ENCODE measurements around the gene NOX3. TPM values are rescaled to one million over a fixed set of nuclear protein-coding genes. Genes with fewer than 3 reads are reported as not detected.

Gene NOX3
- total RNA-seq, 1 donor from 2014 or later = not detected

DNA sequence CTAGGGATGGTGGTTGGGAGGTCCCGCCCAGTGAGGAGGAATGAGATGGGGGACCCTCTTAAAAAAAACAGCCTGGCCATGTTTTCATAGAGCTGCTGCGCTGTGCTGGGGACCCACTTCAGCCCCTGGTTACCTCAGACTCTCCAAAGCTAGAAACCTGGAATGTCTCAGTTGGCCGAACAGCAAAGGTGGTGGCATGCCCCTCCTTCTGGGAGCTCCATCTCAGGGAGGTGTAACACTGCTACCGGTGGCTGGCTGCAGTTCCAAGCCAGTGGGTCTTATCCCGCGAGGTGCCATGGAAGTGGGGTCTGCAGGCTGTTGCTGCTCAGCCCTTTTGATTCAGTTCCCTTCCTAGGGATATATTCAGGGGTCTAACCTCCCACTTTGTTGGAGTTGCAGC, 105.7 kb downstream of the NOX3 start:
- intact Hi-C loops (cut with micrococcal nuclease) = no loop called here
- Mint-ChIP-seq H3K9me3 (peaks cover 51% of the 10 kb centered on the region), H3K4me1 (peaks cover 8% of the 10 kb centered on the region), H3K4me3 (no peak overlapping the region), H3K27me3 (no peaks in the 10 kb centered on the region), H3K36me3 (ENCODE audit: low read depth) (peaks cover 4% of the 10 kb centered on the region), H3K27ac (no peak overlapping the region)
- DNase-seq = no peak

DNA sequence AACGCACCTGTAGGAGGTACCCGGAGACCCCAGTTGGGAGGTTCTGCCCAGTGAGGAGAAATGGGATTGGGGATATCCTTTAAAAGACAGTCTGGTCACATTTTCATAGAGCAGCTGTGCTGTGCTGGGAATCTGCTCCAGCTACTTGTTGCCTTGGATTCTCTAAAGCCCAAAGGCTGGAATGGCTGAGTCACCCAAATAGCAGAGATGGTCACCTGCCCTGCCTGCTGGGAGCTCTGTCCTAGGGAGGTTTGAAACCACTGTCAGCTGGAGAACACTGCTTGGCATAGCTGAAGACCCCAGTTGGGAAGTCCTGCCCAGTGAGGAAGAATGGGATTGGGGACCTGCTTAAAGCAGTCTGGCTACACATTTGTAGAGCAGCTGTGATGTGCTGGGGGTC, 106.5 kb downstream of the NOX3 start:
- peaks cover 8% of the 10 kb centered on the region for H3K4me1 Mint-ChIP-seq
- peaks cover 4% of the 10 kb centered on the region for H3K36me3 Mint-ChIP-seq (ENCODE audit: low read depth)
- H3K9me3 Mint-ChIP-seq = peaks cover 53% of the 10 kb centered on the region
- intact Hi-C loops (cut with micrococcal nuclease) = no loop called here
- no peak overlapping the region for H3K4me3 Mint-ChIP-seq
- DNase-seq = no peak
- no peak overlapping the region for H3K27ac Mint-ChIP-seq
- no peaks in the 10 kb centered on the region for H3K27me3 Mint-ChIP-seq

DNA sequence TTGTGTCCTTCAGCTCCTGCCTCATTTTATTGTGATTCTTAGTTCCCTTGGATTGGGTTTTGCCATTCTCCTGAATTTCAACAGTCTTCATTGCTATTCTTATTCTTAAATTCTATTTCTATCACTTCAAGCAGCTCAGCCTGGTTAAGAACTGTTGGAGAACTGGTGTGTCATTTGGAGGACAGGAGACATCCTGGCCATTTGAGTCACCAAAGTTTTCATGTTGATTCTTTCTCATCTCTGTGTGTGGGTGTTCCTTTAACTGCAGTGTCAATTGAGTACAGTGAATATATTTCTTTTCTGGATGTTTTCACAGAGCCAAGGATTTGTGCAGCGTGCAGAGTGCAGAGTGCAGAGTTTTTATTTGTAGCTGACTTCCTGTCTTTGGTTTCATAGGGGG, 107.8 kb downstream of the NOX3 start:
- Mint-ChIP-seq H3K9me3 (peaks cover 46% of the 10 kb centered on the region), H3K4me3 (no peak overlapping the region), H3K4me1 (peaks cover 8% of the 10 kb centered on the region), H3K27me3 (no peaks in the 10 kb centered on the region), H3K27ac (no peak overlapping the region), H3K36me3 (ENCODE audit: low read depth) (peaks cover 4% of the 10 kb centered on the region)
- no peak for DNase-seq
- intact Hi-C loops (cut with micrococcal nuclease) = no loop called here

DNA sequence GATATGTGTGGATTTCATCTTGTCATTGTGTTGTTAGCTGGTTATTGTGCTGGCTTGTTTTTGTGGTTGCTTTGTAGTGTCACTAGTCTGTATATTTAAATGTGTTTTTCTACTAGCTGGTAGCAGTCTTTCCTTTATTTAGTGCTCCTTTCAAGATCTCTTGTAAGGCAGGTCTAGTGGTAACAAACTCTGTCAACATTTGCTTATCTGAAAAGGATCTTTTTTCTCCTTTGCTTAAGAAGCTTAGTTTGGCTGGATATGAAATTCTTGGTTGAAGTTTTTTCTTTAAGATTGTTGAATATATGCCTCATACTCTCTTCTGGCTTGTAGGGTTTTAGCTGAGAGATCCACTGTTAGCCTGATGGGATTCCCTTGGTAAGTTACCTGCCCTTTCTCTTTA, 108.7 kb downstream of the NOX3 start:
- H3K27ac Mint-ChIP-seq = no peak overlapping the region
- no peak for DNase-seq
- peaks cover 4% of the 10 kb centered on the region for H3K36me3 Mint-ChIP-seq (ENCODE audit: low read depth)
- H3K4me1 Mint-ChIP-seq = peaks cover 8% of the 10 kb centered on the region
- peaks cover 43% of the 10 kb centered on the region for H3K9me3 Mint-ChIP-seq
- no peak overlapping the region for H3K4me3 Mint-ChIP-seq
- intact Hi-C loops (cut with micrococcal nuclease) = no loop called here
- no peaks in the 10 kb centered on the region for H3K27me3 Mint-ChIP-seq

Other genes starting within 250 kb of the NOX3 start
- 0.21 TPM in 1 of 2 replicates, not detected in the other for gene CLDN20, start 191.8 kb downstream of the NOX3 start, total RNA-seq
- 36.8 and 41.4 TPM in 2 replicates for gene TFB1M, start 141.4 kb downstream of the NOX3 start, total RNA-seq